GM10266 (cell line): Measurements from ENCODE around the gene HS1BP3.
A peak's percentile ranks its signal among the peaks of the same experiment; 100 is the strongest.

Experiments used
- DNase-seq: peaks from one replicate; pipeline ENCODE4 v3.0.0; 2012; ENCODE audit errors: extremely low spot score
- CTCF ChIP-seq: IDR thresholded peaks from 2 replicates; pipeline ENCODE4 v1.5.1; 2012; ENCODE audit warnings: mild to moderate bottlenecking, low read depth; ENCODE audit not compliant: control insufficient read depth, insufficient read depth; ENCODE audit errors: missing control alignments

The HS1BP3 gene

DNA sequence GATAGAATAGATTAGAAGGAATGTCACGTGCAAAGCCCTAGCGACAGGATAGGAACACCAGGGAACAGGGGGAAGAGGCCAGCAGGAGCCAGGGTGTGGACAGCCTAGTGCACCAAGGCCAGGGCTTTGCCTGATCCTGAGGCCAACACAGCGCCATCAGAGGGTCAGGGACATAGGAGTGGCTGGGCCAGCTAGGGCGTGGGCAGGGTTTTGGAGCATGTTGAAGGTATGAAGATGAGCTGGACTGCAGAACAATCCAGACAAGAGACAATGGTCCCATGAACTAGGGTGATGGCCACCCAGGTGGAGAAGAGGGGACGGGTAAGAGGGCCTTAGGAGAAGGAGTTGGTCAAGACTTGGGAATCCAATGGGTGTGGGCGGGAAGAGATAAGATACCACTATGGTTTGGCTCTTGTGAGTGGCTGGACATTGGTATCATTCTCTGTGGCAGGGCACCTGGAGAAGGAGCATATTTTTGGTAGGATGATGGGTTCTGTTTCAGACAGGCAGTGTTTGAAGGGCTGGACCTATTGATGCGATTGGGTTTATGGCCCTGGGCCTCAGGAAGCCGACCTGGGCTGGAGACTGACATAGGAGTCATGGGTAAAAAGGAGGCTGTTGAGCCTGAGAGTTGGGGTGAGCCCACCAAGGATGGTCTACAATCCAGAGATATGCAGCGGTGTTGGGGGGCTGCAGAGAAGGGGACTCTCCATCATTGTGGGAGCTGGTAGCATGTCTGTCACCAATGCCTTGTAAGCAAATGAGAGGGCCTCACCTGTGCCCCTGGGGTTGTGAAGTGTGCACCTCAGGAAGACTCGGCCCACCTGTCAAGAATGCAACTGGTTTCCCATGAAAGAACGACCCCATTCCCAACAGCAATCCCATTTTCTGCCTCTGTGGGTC lies 2.0 kb upstream of the HS1BP3 start:
- no peak for DNase-seq
- TF ChIP-seq CTCF = no peak

DNA sequence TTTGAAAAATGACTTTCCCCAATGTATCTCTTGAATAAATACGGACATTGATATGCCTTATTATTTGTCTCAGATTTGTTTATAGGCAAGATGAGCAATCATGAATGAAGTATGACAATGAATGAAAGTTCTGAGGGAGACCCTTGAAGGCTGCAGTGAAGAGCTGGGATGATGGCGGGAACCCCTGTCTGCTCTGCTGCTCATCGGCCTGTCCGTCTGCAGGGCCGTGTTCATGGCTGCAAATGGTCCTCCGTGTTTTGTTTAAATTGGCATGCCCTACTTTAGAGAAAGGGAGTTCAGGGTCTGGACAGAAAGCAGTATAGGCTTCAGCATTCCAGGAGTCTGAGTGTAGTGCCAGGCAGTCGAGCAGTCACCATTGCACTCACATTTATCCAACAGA lies 1.2 kb upstream of the HS1BP3 start:
- TF ChIP-seq CTCF = no peak
- DNase-seq = no peak

DNA sequence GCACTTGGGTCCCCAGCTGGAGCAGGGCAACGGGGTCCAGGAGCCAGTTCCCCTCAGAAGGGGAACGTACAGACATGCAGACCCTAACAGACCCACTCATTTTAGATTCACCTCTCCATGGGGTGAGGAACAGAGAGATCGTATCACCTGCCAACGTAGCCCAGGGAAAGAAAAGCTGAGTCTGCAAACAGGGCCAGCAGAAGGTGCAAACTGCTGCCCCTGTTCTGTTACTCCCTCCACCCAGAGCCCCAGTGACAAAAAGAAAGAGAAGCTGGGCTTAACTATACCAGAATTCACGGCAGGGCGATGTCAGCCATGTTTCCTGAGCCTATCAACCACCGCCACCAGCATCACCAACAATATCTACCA lies 817 bp upstream of the HS1BP3 start:
- no peak for TF ChIP-seq CTCF

GRCh38 chr2:20650393-20650876 lies 463 bp downstream of the HS1BP3 start:
- TF ChIP-seq CTCF = no peak
- peak; percentile 57 for DNase-seq

More for the DNA sequence above, 817 bp upstream of the HS1BP3 start:
- DNase-seq = no peak

- DNase-seq = no peak
- no peak for TF ChIP-seq CTCF
Observed at GRCh38 chr2:20649976-20650375, 922 bp downstream of the HS1BP3 start.

DNA sequence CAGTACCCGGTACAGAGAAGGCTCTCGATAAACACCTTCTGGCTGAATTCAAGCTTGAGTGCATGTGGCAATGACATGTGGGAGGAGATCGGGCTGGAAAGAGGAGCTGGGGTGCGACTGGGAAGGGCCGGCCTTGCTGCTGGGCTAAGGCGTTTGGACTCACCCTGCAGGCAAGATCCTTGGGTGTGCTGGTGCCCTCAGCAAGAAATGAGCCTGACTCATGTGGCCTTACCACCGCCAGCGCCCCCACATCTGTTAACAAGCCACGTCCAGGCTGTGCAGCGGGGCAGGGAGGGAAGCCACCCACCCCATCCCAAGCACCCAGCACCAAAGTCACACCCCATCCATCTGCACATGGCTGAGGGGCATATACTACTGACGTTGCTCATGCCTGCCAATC lies 1.3 kb downstream of the HS1BP3 start:
- TF ChIP-seq CTCF = no peak
- DNase-seq = no peak

DNA sequence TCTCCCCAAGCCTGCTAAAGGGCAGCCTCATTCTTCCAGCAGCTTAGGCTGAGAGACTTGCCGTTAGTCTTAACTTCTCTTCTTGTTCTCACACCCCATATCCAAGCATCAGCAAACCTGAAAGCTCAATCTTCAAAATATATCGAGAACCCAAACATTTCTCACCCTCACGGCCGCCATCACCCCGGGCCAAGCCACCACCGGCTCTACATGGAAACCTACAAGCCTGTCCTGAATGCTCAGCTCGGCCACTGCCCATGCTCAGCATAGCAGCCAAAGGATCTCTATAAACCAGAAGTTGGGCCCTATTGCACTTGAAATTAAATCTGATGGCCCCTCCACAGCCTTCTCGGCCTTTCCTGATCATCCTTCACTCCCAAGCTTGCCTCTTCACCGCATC lies 2.1 kb downstream of the HS1BP3 start:
- no peak for TF ChIP-seq CTCF
- no peak for DNase-seq
